IMR-90 (cell line): ENCODE data around the gene TMEM252. TPM values are rescaled to one million over a fixed set of nuclear protein-coding genes. Genes with fewer than 3 reads are reported as not detected.

Experiments
- ATAC-seq: fragments of 200-7000 bp; cut with Tn5 transposase; 2 replicates; pipeline ENCODE4 v1.9.1; 2020; ENCODE audit warnings: low read depth, mild to moderate bottlenecking, moderate library complexity
- BruUV-seq: library from RNA; stranded (reverse); fragments of 400-500 nt; replicated peaks from 2 replicates; lab custom pipeline; 2021; lab: Mats Ljungman, UMichigan
- CTCF ChIA-PET: fragments of 300-600 bp; formaldehyde crosslinking; extraction: SDS; loops from one replicate; lab custom pipeline; 2021; ENCODE audit warnings: antibody characterized with exemption; lab: Yijun Ruan, JAX
- POLR2A ChIA-PET: fragments of 300-600 bp; sonication (Branson Sonifier 250); formaldehyde crosslinking; loops from one replicate; lab custom pipeline; 2022; ENCODE audit warnings: antibody characterized with exemption; ENCODE audit not compliant: unreplicated experiment; lab: Charles Lee
- DNase-seq: peaks from one replicate; pipeline ENCODE4 v3.0.0; 2013
- H2AFZ ChIP-seq: replicated peaks from 2 replicates; pipeline ENCODE3; 2013; ENCODE audit warnings: low read length, mild to moderate bottlenecking; ENCODE audit not compliant: poor library complexity
- H2AK5ac ChIP-seq: 2 replicates; pipeline ENCODE4 v1.6.1; 2013; ENCODE audit warnings: low read depth, low read length, inconsistent platforms
- H2AK9ac ChIP-seq: replicated peaks from 2 replicates; pipeline ENCODE3; 2013; ENCODE audit warnings: mild to moderate bottlenecking, low read depth, low read length, moderate library complexity; ENCODE audit not compliant: poor library complexity
- H2BK120ac ChIP-seq: 2 replicates; pipeline ENCODE4 v1.6.1; 2013; ENCODE audit warnings: low read depth, low read length, inconsistent platforms
- H2BK15ac ChIP-seq: 3 replicates; pipeline ENCODE4 v1.6.1; 2013; ENCODE audit warnings: low read depth, low read length, inconsistent platforms
- H2BK20ac ChIP-seq: 2 replicates; pipeline ENCODE4 v1.6.1; 2013; ENCODE audit warnings: low read depth, mild to moderate bottlenecking, inconsistent platforms, low read length, moderate library complexity
- H2BK5ac ChIP-seq: 2 replicates; pipeline ENCODE4 v1.6.1; 2013; ENCODE audit warnings: mild to moderate bottlenecking, low read depth, low read length, inconsistent platforms; ENCODE audit not compliant: poor library complexity, severe bottlenecking
- H3K14ac ChIP-seq: replicated peaks from 2 replicates; pipeline ENCODE4 v1.6.1; 2013; ENCODE audit warnings: low read depth, low read length, inconsistent platforms
- H3K18ac ChIP-seq: 2 replicates; pipeline ENCODE4 v1.6.1; 2013; ENCODE audit warnings: low read depth, low read length, control low read depth
- H3K23ac ChIP-seq: 2 replicates; pipeline ENCODE4 v1.6.1; 2013; ENCODE audit warnings: low read depth, low read length, inconsistent platforms
- H3K27ac ChIP-seq: 2 replicates; pipeline ENCODE4 v1.5.1; 2013; ENCODE audit warnings: mild to moderate bottlenecking, control low read depth, low read length; ENCODE audit not compliant: insufficient read depth
- H3K27me3 ChIP-seq: 2 replicates; pipeline ENCODE4 v1.6.1; 2013; ENCODE audit warnings: low read length; ENCODE audit not compliant: control insufficient read depth, insufficient read depth
- H3K36me3 ChIP-seq: 2 replicates; pipeline ENCODE4 v1.6.1; 2013; ENCODE audit warnings: low read length, mixed read lengths; ENCODE audit not compliant: control insufficient read depth, insufficient read depth
- H3K4ac ChIP-seq: 2 replicates; pipeline ENCODE4 v1.6.1; 2013; ENCODE audit warnings: low read depth, low read length, inconsistent platforms
- H3K4me1 ChIP-seq: 2 replicates; pipeline ENCODE4 v1.6.1; 2013; ENCODE audit warnings: low read length, mixed read lengths; ENCODE audit not compliant: control insufficient read depth, insufficient read depth
- H3K4me2 ChIP-seq: 2 replicates; pipeline ENCODE4 v1.6.1; 2013; ENCODE audit warnings: low read depth, mild to moderate bottlenecking, control low read depth, low read length, moderate library complexity
- H3K4me3 ChIP-seq: 2 replicates; pipeline ENCODE4 v1.5.1; 2013; ENCODE audit warnings: low read depth, mild to moderate bottlenecking, control low read depth, low read length, moderate library complexity; ENCODE audit not compliant: insufficient read depth
- H3K56ac ChIP-seq: 2 replicates; pipeline ENCODE4 v1.6.1; 2013; ENCODE audit warnings: low read length, inconsistent platforms; ENCODE audit not compliant: insufficient read depth; ENCODE audit errors: extremely low read depth
- H3K79me1 ChIP-seq, 2 experiments: 2 replicates each; pipeline ENCODE4 v1.6.1; 2013; ENCODE audit warnings: low read length in 2 of 2, inconsistent platforms in 1 of 2, low read depth in 1 of 2
- H3K9ac ChIP-seq: 2 replicates; pipeline ENCODE4 v1.6.1; 2013; ENCODE audit warnings: low read depth, low read length, control low read depth
- H3K9me1 ChIP-seq: 2 replicates; pipeline ENCODE4 v1.6.1; 2013; ENCODE audit warnings: low read length, inconsistent platforms; ENCODE audit not compliant: insufficient read depth
- H3K9me3 ChIP-seq: 2 replicates; pipeline ENCODE4 v1.6.1; 2013; ENCODE audit warnings: low read length; ENCODE audit not compliant: control insufficient read depth, insufficient read depth
- H4K20me1 ChIP-seq: 2 replicates; pipeline ENCODE4 v1.6.1; 2013; ENCODE audit warnings: low read length, inconsistent platforms; ENCODE audit not compliant: insufficient read depth
- H4K5ac ChIP-seq: 2 replicates; pipeline ENCODE4 v1.6.1; 2013; ENCODE audit warnings: mild to moderate bottlenecking, low read depth, low read length, control low read depth
- H4K8ac ChIP-seq, 2 experiments: 2 replicates each; pipeline ENCODE4 v1.6.1; 2013; ENCODE audit warnings: low read depth in 2 of 2, low read length in 2 of 2, control low read depth in 1 of 2, inconsistent platforms in 1 of 2
- H4K91ac ChIP-seq: 2 replicates; pipeline ENCODE4 v1.6.1; 2013; ENCODE audit warnings: low read depth, low read length, inconsistent platforms; ENCODE audit not compliant: insufficient read depth
- MXI1 ChIP-seq: IDR thresholded peaks from 2 replicates; pipeline ENCODE4 v1.6.1; 2012; ENCODE audit warnings: low read depth, mild to moderate bottlenecking, low read length, moderate library complexity, borderline replicate concordance
- WGBS, 2 experiments: methylation state at CpG; one replicate each; pipeline versions ENCODE4 v1.1.5 to v1.1.7; 2013; ENCODE audit warnings: missing lambda C conversion rate in 2 of 2; ENCODE audit not compliant: insufficient read length in 1 of 2; ENCODE audit errors: extremely low coverage in 2 of 2; 5-methylcytosine and 5-hydroxymethylcytosine counted together
- dilution Hi-C: fragments of 300-500 bp; cut with HindIII; formaldehyde crosslinking; loops from one replicate; pipeline ENCODE4 v1.14.3; 2018; ENCODE audit warnings: low sequenced_read_pairs; ENCODE audit not compliant: unreplicated experiment
- in situ Hi-C: fragments of 300-500 bp; cut with MboI; formaldehyde crosslinking; loops from 3 replicates; pipeline ENCODE4 v1.14.3; 2019; ENCODE audit warnings: low sequenced_read_pairs, inconsistent platforms, mixed read lengths
- intact Hi-C: fragments of 100-400 bp; cut with micrococcal nuclease; formaldehyde crosslinking; loops from 2 replicates; pipeline ENCODE4 v1.10.0; 2022
- polyA plus RNA-seq, 3 experiments: library from polyadenylated mRNA; depleted of rRNA; stranded (reverse); fragments of >200 nt; gene quantifications; 2 replicates each; pipeline ENCODE4 v1.2.3, GENCODE V29; 2012; ENCODE audit warnings: low replicate concordance in 1 of 3
- total RNA-seq: library from RNA; depleted of rRNA; stranded (reverse); fragments of >200 nt; gene quantifications from 2 replicates; pipeline ENCODE4 v1.2.3, GENCODE V29; 2012

TMEM252 gene
- total and polyA plus RNA-seq, 2 of the 4 experiments (the other 2 are of a cell fraction), result not detected

- BruUV-seq, result no TSS peak
- intact Hi-C loops, result loop anchor here (5.0 to 10.0 kb wide), 2 partner anchors 50 to 103 kb away; no protein-coding TSS in a partner anchor
- ATAC-seq, result no peak
Observed at GRCh38 chr9:68567565-68567964, 26.9 kb upstream of the TMEM252 start.

More at GRCh38 chr9:68567565-68567964, 26.9 kb upstream of the TMEM252 start:
- CTCF ChIA-PET, result interaction anchor here (1.4 kb wide), 1 partner anchor 7 kb away, joined by 4 read pairs; no protein-coding TSS in a partner anchor
- no peaks in the 10 kb centered on the region for H4K20me1 ChIP-seq
- 0 out of 2 replicates have a peak overlapping the region, but pooled peaks have one; percentile 5 for H2BK20ac ChIP-seq
- H2AK9ac ChIP-seq, result no peak overlapping the region
- no peaks in the 10 kb centered on the region for H3K4me1 ChIP-seq
- H4K8ac ChIP-seq, result no peak overlapping the region
- H3K79me1 ChIP-seq, result no peaks in the 10 kb centered on the region
- no peak overlapping the region for H3K4ac ChIP-seq
- H3K9me3 ChIP-seq, result no peaks in the 10 kb centered on the region
- no peak overlapping the region for H3K4me3 ChIP-seq
- no peaks in the 10 kb centered on the region for H3K36me3 ChIP-seq
- 0 out of 3 replicates have a peak overlapping the region, but pooled peaks have one; percentile 21 for H2BK15ac ChIP-seq
- no peak overlapping the region for H3K14ac ChIP-seq
- dilution Hi-C loops (no loop called here), in situ Hi-C loops (no loop called here)
- no peak overlapping the region for H3K4me2 ChIP-seq
- H3K9ac ChIP-seq, result no peak overlapping the region
- H4K91ac ChIP-seq, result no peak overlapping the region
- peaks cover 7% of the 10 kb centered on the region; the same call in 1 of the 2 replicates for H3K9me1 ChIP-seq
- H2AFZ ChIP-seq, result no peak overlapping the region
- POLR2A ChIA-PET, result no interaction called here
- DNase-seq, result no peak
- H3K18ac ChIP-seq, result no peak overlapping the region
- H3K56ac ChIP-seq, result no peak overlapping the region
- TF ChIP-seq MXI1, result no peak
- no peak overlapping the region for H2BK5ac ChIP-seq
- H4K5ac ChIP-seq, result no peak overlapping the region
- no peak overlapping the region for H3K27ac ChIP-seq
- H3K27me3 ChIP-seq, result no peaks in the 10 kb centered on the region
- no CpG with 5 or more reads among the region's 3 CpGs for whole genome bisulfite sequencing, 2 experiments
- no peak overlapping the region for H3K23ac ChIP-seq
- no peak overlapping the region for H2AK5ac ChIP-seq
- no peak overlapping the region for H2BK120ac ChIP-seq
